ENCODE results near the gene FZR1.
"Not testable (repeated sequence)": the region's sequence is repeated elsewhere in the genome, so short reads cannot be mapped to it uniquely, and the experiment has no call there.

FZR1 gene

GRCh38 chr19:3497757-3498520, 8.2 kb upstream of the FZR1 start:
- DNase-seq, result no peak

GRCh38 chr19:3499738-3500428, 6.2 kb upstream of the FZR1 start:
- DNase-seq, result no peak

- DNase-seq, result peak; percentile 98
These were observed 5.5 kb upstream of the FZR1 start, which contains the start of gene DOHH for GRCh38 chr19:3500429-3501101. Gene DOHH, minus strand, starts transcription at chr19:3500674. Its CDS starts 3,860 bp downstream, at chr19:3496814.

- no peak for DNase-seq
These were observed 4.3 kb upstream of the FZR1 start for GRCh38 chr19:3501780-3502179.

GRCh38 chr19:3503036-3503572, 3.0 kb upstream of the FZR1 start:
- DNase-seq, result no peak

- DNase-seq, result peak; percentile 40
These were observed 1.4 kb upstream of the FZR1 start for GRCh38 chr19:3504735-3505134.

GRCh38 chr19:3506384-3507340, 551 bp downstream of the FZR1 start:
- DNase-seq, result no peak

- DNase-seq, result no peak
These were observed 1.4 kb downstream of the FZR1 start for GRCh38 chr19:3507371-3508120.

GRCh38 chr19:3508121-3508661, 2.1 kb downstream of the FZR1 start:
- not testable (repeated sequence) for DNase-seq

- DNase-seq, result peak; percentile 17
These were observed 2.8 kb downstream of the FZR1 start for GRCh38 chr19:3508771-3509535.

GRCh38 chr19:3509566-3509989, 3.5 kb downstream of the FZR1 start:
- DNase-seq, result no peak

GRCh38 chr19:3510727-3511126, 4.6 kb downstream of the FZR1 start:
- no peak for DNase-seq

- DNase-seq, result no peak
These were observed 5.6 kb downstream of the FZR1 start for GRCh38 chr19:3511506-3512251.

GRCh38 chr19:3512562-3513228, 6.6 kb downstream of the FZR1 start:
- no peak for DNase-seq

GRCh38 chr19:3513229-3514140, 7.4 kb downstream of the FZR1 start:
- no peak for DNase-seq

- DNase-seq, result no peak
These were observed 8.8 kb downstream of the FZR1 start for GRCh38 chr19:3514930-3515329.

GRCh38 chr19:3515891-3516422, 9.8 kb downstream of the FZR1 start:
- DNase-seq, result no peak
